Ishikawa (cell line): ENCODE results near the gene PRKCZ.

ENCODE experiments used
- CEBPB ChIP-seq: IDR thresholded peaks from 2 replicates; pipeline ENCODE4 v1.6.1; 2012
- CREB1 ChIP-seq: IDR thresholded peaks from 2 replicates; pipeline ENCODE4 v1.6.1; 2012; ENCODE audit warnings: low read depth
- EGR1 ChIP-seq: IDR thresholded peaks from 2 replicates; pipeline ENCODE4 v1.6.1; 2012
- EP300 ChIP-seq: IDR thresholded peaks from 2 replicates; pipeline ENCODE4 v1.6.1; 2012; ENCODE audit warnings: borderline replicate concordance
- NFIC ChIP-seq: IDR thresholded peaks from 2 replicates; pipeline ENCODE4 v1.6.1; 2012
- RAD21 ChIP-seq: IDR thresholded peaks from 2 replicates; pipeline ENCODE4 v1.6.1; 2012; ENCODE audit warnings: low read depth
- TAF1 ChIP-seq: IDR thresholded peaks from 2 replicates; pipeline ENCODE4 v1.6.1; 2012; ENCODE audit warnings: low read depth, mild to moderate bottlenecking
- TCF12 ChIP-seq: IDR thresholded peaks from 2 replicates; pipeline ENCODE4 v1.6.1; 2012; ENCODE audit warnings: low read depth
- YY1 ChIP-seq: IDR thresholded peaks from 2 replicates; pipeline ENCODE4 v1.6.1; 2012; ENCODE audit warnings: low read depth
- ZBTB7A ChIP-seq: IDR thresholded peaks from 2 replicates; pipeline ENCODE4 v1.6.1; 2012; ENCODE audit warnings: low read depth
- TF ChIP-seq, protein P1 (sequence below): IDR thresholded peaks from 2 replicates; pipeline ENCODE4 v1.6.1; 2012; ENCODE audit warnings: low read depth, mild to moderate bottlenecking
- TF ChIP-seq, protein P2 (sequence below): IDR thresholded peaks from 2 replicates; pipeline ENCODE4 v1.6.1; 2012
- TF ChIP-seq, protein P3 (sequence below): IDR thresholded peaks from 2 replicates; pipeline ENCODE4 v1.6.1; 2012

GRCh38 chr1:2018217-2019171, 31.7 kb upstream of the PRKCZ start:
- TF ChIP-seq RAD21: no peak
- TF ChIP-seq YY1: no peak
- no peak for TF ChIP-seq CREB1
- TF ChIP-seq, protein P1, sequence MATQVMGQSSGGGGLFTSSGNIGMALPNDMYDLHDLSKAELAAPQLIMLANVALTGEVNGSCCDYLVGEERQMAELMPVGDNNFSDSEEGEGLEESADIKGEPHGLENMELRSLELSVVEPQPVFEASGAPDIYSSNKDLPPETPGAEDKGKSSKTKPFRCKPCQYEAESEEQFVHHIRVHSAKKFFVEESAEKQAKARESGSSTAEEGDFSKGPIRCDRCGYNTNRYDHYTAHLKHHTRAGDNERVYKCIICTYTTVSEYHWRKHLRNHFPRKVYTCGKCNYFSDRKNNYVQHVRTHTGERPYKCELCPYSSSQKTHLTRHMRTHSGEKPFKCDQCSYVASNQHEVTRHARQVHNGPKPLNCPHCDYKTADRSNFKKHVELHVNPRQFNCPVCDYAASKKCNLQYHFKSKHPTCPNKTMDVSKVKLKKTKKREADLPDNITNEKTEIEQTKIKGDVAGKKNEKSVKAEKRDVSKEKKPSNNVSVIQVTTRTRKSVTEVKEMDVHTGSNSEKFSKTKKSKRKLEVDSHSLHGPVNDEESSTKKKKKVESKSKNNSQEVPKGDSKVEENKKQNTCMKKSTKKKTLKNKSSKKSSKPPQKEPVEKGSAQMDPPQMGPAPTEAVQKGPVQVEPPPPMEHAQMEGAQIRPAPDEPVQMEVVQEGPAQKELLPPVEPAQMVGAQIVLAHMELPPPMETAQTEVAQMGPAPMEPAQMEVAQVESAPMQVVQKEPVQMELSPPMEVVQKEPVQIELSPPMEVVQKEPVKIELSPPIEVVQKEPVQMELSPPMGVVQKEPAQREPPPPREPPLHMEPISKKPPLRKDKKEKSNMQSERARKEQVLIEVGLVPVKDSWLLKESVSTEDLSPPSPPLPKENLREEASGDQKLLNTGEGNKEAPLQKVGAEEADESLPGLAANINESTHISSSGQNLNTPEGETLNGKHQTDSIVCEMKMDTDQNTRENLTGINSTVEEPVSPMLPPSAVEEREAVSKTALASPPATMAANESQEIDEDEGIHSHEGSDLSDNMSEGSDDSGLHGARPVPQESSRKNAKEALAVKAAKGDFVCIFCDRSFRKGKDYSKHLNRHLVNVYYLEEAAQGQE: no peak
- TF ChIP-seq EGR1: no peak
- TF ChIP-seq, protein P2, sequence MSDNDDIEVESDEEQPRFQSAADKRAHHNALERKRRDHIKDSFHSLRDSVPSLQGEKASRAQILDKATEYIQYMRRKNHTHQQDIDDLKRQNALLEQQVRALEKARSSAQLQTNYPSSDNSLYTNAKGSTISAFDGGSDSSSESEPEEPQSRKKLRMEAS: no peak
- TF ChIP-seq EP300: no peak
- no peak; the same call in 1 of the 2 replicates for TF ChIP-seq ZBTB7A
- no peak for TF ChIP-seq CEBPB
- TF ChIP-seq, protein P3, sequence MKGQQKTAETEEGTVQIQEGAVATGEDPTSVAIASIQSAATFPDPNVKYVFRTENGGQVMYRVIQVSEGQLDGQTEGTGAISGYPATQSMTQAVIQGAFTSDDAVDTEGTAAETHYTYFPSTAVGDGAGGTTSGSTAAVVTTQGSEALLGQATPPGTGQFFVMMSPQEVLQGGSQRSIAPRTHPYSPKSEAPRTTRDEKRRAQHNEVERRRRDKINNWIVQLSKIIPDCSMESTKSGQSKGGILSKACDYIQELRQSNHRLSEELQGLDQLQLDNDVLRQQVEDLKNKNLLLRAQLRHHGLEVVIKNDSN: no peak
- TF ChIP-seq TCF12: no peak
- TF ChIP-seq TAF1: no peak
- TF ChIP-seq NFIC: no peak
